Memory B cell (primary cell): Measurements from ENCODE around the gene LARGE1.

Source experiments
- ATAC-seq: fragments of 150-1000 bp; cut with Tn5 transposase; 2 replicates; pipeline ENCODE4 v1.10.0; 2021; ENCODE audit warnings: low read depth, mild to moderate bottlenecking, moderate library complexity
- DNase-seq, 2 donors: peaks; one replicate each; pipeline ENCODE4 v3.0.0; 2022; ENCODE audit warnings: low spot score in 2 of 2
- H3K27ac Mint-ChIP-seq: one replicate; pipeline ENCODE4 v1.8.0; 2022; ENCODE audit warnings: mild to moderate bottlenecking, moderate library complexity, mixed read lengths
- H3K27me3 Mint-ChIP-seq: one replicate; pipeline ENCODE4 v1.8.0; 2022; ENCODE audit warnings: mixed read lengths
- H3K36me3 Mint-ChIP-seq: one replicate; pipeline ENCODE4 v1.8.0; 2022; ENCODE audit warnings: mild to moderate bottlenecking, mixed read lengths
- H3K4me1 Mint-ChIP-seq: one replicate; pipeline ENCODE4 v1.8.0; 2022; ENCODE audit warnings: mixed read lengths
- H3K4me3 Mint-ChIP-seq: one replicate; pipeline ENCODE4 v1.8.0; 2022; ENCODE audit warnings: mild to moderate bottlenecking, moderate library complexity, mixed read lengths
- H3K9me3 Mint-ChIP-seq: one replicate; pipeline ENCODE4 v1.8.0; 2022; ENCODE audit warnings: mixed read lengths

LARGE1 gene

GRCh38 chr22:33921525-33922348, 1.5 kb upstream of the LARGE1 start:
- ATAC-seq (no peak), DNase-seq (peak; percentile 13 to 46)
- H3K27me3 Mint-ChIP-seq, result peaks cover 8% of the 10 kb centered on the region
- H3K9me3 Mint-ChIP-seq, result no peaks in the 10 kb centered on the region
- H3K36me3 Mint-ChIP-seq, result no peaks in the 10 kb centered on the region
- H3K4me1 Mint-ChIP-seq, result peaks cover 21% of the 10 kb centered on the region
- H3K27ac Mint-ChIP-seq, result no peak overlapping the region
- peak overlapping the region; percentile 94 for H3K4me3 Mint-ChIP-seq

GRCh38 chr22:33920927-33921524, 750 bp upstream of the LARGE1 start:
- Mint-ChIP-seq H3K4me1 (peaks cover 21% of the 10 kb centered on the region), H3K9me3 (no peaks in the 10 kb centered on the region), H3K27ac (no peak overlapping the region), H3K36me3 (no peaks in the 10 kb centered on the region), H3K27me3 (peaks cover 8% of the 10 kb centered on the region), H3K4me3 (peak overlapping the region; percentile 94)
- DNase-seq (peak; percentile 92 to 94), ATAC-seq (peak; percentile 84)

DNA sequence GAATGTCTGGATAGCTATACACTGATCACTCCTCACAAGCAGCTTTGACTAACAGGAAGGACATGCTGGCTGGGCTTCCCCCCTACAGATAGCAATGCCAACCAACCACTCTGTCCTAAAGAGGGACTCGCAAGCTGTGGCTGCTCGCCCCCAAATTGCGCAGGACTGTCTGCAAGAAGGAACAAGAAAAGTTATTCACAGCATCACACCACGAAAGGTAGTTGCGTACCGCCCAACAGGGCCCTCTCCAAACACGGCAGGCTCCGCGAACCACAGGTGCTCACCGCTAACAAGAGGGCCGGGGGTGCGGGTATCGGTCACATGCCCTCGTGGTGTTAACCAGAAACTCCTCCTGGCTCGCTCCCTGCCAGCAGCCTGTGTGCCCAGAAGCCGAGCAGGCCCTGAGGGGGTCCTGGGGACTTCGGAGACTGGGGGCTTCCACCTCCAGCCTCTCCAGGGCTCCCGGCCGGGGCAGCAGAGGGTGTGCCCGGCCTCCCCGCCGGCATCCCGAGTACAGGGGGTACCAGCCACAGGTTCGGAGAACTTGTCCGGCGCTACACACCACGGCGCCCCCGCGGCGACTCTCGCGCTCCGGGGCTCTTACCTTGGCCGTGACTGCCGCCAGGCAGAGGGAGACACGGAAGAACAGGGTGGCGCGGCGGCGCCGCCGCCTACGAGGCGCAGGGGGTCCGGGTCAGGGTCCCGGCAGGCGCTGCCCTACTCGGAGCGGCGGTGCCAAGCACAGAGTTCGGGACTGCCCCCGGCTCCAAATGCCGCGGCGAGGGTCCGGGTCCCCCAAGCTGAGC, 682 bp downstream of the LARGE1 start:
- ATAC-seq (peak; percentile 12), DNase-seq (peak; percentile 15 to 51)
- peaks cover 8% of the 10 kb centered on the region for H3K27me3 Mint-ChIP-seq
- H3K27ac Mint-ChIP-seq, result peak overlapping the region; percentile 8
- peaks cover 23% of the 10 kb centered on the region for H3K4me1 Mint-ChIP-seq
- peak overlapping the region; percentile 80 for H3K4me3 Mint-ChIP-seq
- peaks cover 2% of the 10 kb centered on the region for H3K36me3 Mint-ChIP-seq
- no peaks in the 10 kb centered on the region for H3K9me3 Mint-ChIP-seq

GRCh38 chr22:33918676-33919365, 1.5 kb downstream of the LARGE1 start:
- Mint-ChIP-seq H3K36me3 (peaks cover 4% of the 10 kb centered on the region), H3K4me3 (peak overlapping the region; percentile 80), H3K9me3 (no peaks in the 10 kb centered on the region), H3K4me1 (peaks cover 26% of the 10 kb centered on the region), H3K27me3 (peaks cover 11% of the 10 kb centered on the region), H3K27ac (peak overlapping the region; percentile 8)
- DNase-seq (no peak), ATAC-seq (no peak)

- peak overlapping the region; percentile 55 for H3K4me3 Mint-ChIP-seq
- H3K27ac Mint-ChIP-seq, result no peak overlapping the region
- peaks cover 11% of the 10 kb centered on the region for H3K27me3 Mint-ChIP-seq
- ATAC-seq (no peak), DNase-seq (no peak)
- H3K4me1 Mint-ChIP-seq, result peaks cover 25% of the 10 kb centered on the region
- no peaks in the 10 kb centered on the region for H3K9me3 Mint-ChIP-seq
- peaks cover 4% of the 10 kb centered on the region for H3K36me3 Mint-ChIP-seq
Observed at GRCh38 chr22:33917744-33918406, 2.4 kb downstream of the LARGE1 start.

DNA sequence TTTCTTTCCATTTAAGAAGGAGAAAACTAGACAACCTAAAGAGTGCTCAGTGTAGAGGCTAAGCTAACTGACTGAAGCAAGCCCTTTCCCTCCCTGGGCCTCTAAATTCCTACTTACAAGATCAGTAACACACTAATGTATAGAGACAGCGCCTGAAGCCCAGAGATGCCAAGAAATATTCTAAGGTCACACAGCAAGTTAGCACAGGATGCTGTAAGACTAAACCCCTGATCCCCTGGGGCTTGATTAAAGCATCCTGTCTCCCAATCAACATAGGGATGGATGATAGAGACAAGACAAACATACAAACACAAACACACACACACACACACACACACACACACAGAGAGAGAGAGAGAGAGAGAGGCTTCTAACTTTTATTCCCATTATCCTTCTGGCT, 5.6 kb downstream of the LARGE1 start:
- ATAC-seq (no peak), DNase-seq (no peak)
- no peak overlapping the region for H3K4me3 Mint-ChIP-seq
- peaks cover 9% of the 10 kb centered on the region for H3K27me3 Mint-ChIP-seq
- H3K9me3 Mint-ChIP-seq, result no peaks in the 10 kb centered on the region
- H3K36me3 Mint-ChIP-seq, result peaks cover 8% of the 10 kb centered on the region
- H3K27ac Mint-ChIP-seq, result no peak overlapping the region
- peaks cover 19% of the 10 kb centered on the region for H3K4me1 Mint-ChIP-seq

DNA sequence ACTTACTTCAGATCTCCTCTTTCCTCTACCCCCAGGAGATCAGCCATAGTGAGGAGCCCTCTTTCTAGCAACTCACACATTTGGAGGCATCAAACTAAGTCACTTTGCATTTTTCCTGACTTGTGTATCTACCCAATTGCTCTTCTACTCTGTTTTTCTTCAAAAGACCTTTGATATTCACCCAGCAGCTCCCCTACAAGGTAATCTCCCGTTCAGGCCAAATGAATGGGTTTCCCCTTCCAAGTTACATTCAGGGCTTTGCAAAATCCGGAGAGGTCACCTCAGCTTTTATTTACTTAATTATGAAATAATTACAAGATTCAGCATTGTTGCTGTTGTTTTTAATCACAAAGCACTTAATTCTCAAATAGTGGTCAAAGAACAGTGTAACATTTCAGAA, 6.1 kb downstream of the LARGE1 start:
- Mint-ChIP-seq H3K9me3 (no peaks in the 10 kb centered on the region), H3K27me3 (peaks cover 6% of the 10 kb centered on the region), H3K4me1 (peaks cover 16% of the 10 kb centered on the region), H3K27ac (no peak overlapping the region), H3K36me3 (peaks cover 8% of the 10 kb centered on the region), H3K4me3 (no peak overlapping the region)
- ATAC-seq (no peak), DNase-seq (no peak)

GRCh38 chr22:33913188-33913587, 7.1 kb downstream of the LARGE1 start:
- no peak overlapping the region for H3K4me3 Mint-ChIP-seq
- no peak for ATAC-seq

GRCh38 chr22:33909911-33910310, 10.4 kb downstream of the LARGE1 start:
- Mint-ChIP-seq H3K27ac (no peak overlapping the region), H3K4me3 (no peak overlapping the region), H3K9me3 (no peaks in the 10 kb centered on the region), H3K36me3 (peaks cover 6% of the 10 kb centered on the region), H3K27me3 (peaks cover 3% of the 10 kb centered on the region), H3K4me1 (peaks cover 7% of the 10 kb centered on the region)
- DNase-seq (no peak), ATAC-seq (no peak)

More at GRCh38 chr22:33913188-33913587, 7.1 kb downstream of the LARGE1 start:
- Mint-ChIP-seq H3K9me3 (no peaks in the 10 kb centered on the region), H3K27me3 (peaks cover 3% of the 10 kb centered on the region), H3K27ac (no peak overlapping the region), H3K4me1 (peaks cover 15% of the 10 kb centered on the region), H3K36me3 (peaks cover 8% of the 10 kb centered on the region)
- DNase-seq, result no peak

GRCh38 chr22:33909075-33909458, 11.2 kb downstream of the LARGE1 start:
- peaks cover 6% of the 10 kb centered on the region for H3K36me3 Mint-ChIP-seq
- DNase-seq (no peak), ATAC-seq (no peak)

DNA sequence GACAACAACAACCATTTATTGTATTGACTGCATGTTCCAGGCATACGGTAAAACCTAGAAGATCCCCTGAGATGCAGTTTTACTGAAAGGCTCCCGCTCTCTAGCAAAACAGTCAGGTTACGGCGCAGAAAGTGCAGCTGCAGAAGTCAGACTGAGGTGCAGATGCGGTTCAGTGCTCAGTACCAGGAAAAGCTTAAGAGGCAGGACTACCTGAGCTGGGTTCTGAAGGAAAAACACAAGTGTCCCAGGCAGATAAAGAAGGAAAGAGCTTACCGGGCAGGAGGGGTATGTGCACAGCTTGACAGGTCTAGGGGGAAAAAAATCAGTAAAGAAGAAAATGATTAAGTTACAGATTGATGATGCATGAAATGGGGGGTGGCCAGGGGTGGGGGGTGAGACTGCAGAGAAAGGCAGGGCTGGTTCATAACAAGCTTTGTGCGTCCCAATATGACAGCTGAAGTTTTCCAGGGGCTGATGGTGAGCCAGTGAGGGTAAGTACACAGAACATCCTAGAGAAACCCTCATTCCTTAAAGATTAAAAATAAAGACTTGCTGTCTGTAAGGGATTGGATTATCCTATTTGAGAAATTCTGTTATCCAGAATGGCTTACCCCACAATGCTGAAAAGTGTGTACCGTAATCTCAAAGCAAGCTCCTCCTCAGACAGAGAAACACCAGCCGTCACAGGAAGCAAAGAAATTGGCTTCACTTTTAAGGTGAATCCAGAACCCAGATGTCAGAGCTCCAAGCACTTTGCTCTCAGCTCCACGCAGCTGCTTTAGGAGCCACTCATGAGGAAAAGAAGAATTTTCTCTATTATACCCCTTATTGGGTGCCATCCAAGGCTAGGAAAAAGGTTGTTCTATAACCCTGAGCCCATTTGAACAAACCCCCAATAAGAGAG, 11.9 kb downstream of the LARGE1 start:
- H3K9me3 Mint-ChIP-seq, result no peaks in the 10 kb centered on the region
- no peaks in the 10 kb centered on the region for H3K27me3 Mint-ChIP-seq
- ATAC-seq, result no peak
- DNase-seq, result no peak
- no peak overlapping the region for H3K4me3 Mint-ChIP-seq
- H3K36me3 Mint-ChIP-seq, result peaks cover 4% of the 10 kb centered on the region
- H3K27ac Mint-ChIP-seq, result no peak overlapping the region
- H3K4me1 Mint-ChIP-seq, result peaks cover 4% of the 10 kb centered on the region

More at GRCh38 chr22:33909075-33909458, 11.2 kb downstream of the LARGE1 start:
- Mint-ChIP-seq H3K4me1 (peaks cover 7% of the 10 kb centered on the region), H3K4me3 (no peak overlapping the region), H3K27me3 (peaks cover 2% of the 10 kb centered on the region), H3K27ac (no peak overlapping the region), H3K9me3 (no peaks in the 10 kb centered on the region)

- Mint-ChIP-seq H3K27me3 (no peaks in the 10 kb centered on the region), H3K9me3 (no peaks in the 10 kb centered on the region), H3K4me3 (no peak overlapping the region), H3K4me1 (peaks cover 4% of the 10 kb centered on the region), H3K27ac (no peak overlapping the region), H3K36me3 (peaks cover 4% of the 10 kb centered on the region)
- ATAC-seq (no peak), DNase-seq (no peak)
Observed at GRCh38 chr22:33906954-33907353, 13.3 kb downstream of the LARGE1 start.
